ENCODE measurements around the gene NAT16.
"Not testable (repeated sequence)": the region's sequence is repeated elsewhere in the genome, so short reads cannot be mapped to it uniquely, and the experiment has no call there.

Gene NAT16

DNA sequence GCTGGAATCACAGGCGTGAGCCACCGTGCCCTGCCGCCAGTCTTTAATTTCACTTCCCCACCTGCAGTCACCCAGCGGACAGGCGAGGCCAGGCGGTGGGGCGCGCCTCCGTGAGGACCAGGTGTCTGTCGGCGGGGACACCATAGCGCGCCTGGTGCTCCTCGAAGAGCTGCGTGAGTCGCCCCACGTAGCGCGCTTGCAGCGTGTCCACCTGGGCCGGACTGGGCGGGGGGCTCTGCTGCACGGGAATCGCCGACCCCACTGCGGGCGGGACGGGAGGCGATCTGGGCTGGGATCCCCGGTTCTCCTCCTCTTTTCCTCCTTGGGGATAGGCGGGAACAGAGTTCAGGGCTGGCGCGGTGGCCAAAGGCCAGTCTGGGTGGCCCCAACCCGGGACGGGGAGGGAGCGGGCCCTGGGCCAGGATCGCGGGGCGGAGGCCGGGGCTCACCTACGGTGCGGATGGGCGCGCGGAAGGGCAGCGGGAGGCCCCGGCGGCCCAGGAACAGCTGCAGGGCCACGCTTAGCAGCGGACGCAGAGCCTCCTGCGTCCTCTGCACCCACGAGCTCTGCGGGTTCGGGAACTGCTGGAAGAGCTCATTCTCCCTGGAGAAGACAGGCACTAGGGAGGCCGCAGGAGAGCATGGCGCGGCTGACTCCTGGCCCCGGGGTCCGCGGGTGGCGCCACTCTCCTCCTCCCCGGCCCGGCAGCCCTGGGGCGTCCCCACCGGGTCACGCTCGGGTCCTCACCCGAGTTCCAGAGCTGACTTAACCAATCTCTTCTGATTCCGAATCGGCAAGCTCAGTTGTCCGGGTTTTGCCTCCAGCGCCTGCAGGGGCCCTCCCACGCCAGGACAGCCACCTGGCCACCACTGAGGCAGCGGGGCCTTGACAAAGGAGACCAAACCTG is 21.9 kb upstream of the NAT16 start:
- DNase-seq = no peak

GRCh38 chr7:101200862-101201599 is 20.9 kb upstream of the NAT16 start, which contains the start of gene MOGAT3:
Gene MOGAT3, minus strand, starts transcription at chr7:101201036. Its CDS starts 182 bp downstream, at chr7:101200854.
- no peak for DNase-seq

GRCh38 chr7:101200504-101200861 is 20.4 kb upstream of the NAT16 start:
- no peak for DNase-seq

DNA sequence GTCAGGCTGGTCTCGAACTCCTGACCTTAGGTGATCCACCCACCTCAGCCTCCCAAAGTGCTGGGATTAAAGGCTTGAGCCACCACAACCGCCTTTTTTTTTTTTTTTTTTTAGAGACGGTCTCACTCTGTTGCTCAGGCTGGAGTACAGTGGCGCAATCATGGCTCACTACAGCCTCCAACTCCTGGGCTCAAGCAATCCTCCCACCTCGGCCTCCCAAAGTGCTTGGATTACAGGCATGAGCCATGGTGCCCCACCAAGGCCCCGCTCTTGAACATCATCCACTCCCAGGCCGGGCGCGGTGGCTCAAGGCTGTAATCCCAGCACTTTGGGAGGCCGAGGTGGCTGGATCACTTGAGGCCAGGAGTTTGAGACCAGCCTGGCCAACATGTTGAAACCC is 19.4 kb upstream of the NAT16 start:
- not testable (repeated sequence) for DNase-seq

GRCh38 chr7:101198476-101198875 is 18.4 kb upstream of the NAT16 start:
- DNase-seq = no peak

DNA sequence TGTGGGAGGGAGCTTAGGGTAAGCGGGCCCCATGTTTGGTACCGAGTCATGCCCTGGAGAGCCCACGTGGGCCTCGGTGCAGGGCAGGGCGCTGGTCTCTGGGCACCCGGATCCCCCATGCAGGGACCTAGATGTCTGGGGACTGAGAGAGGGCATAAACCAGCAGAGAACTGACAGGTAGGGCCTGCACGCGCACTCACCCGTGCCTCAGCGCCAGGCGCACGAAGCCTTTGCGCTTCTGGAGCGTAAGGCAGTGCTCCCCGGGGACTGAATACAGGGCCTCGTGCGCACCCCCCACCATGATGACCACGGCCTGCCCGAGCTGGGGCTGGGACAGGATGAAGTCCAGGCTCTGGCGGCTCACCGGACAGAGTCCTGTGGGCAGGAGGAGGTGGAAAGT is 17.9 kb upstream of the NAT16 start:
- DNase-seq = no peak

DNA sequence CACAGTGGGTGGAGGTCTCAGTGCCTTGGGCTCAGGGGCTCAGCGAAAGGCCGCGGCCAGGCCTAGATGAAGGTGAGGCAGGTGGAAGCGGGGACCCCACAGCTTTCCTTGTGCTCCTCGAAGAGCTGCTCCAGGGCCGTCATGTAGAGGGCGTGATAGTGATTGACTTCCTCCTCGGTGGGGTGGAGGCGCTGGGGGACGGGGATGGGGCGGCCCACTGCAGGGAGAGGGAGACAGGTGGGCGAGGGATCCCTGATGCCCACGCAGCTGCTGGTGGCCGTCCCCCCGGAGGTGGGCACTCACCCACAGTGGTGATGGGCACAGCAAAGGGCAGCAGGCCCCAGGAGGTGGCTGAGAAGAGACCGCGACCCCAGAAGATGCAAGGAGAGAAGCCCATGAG is 15.8 kb upstream of the NAT16 start:
- no peak for DNase-seq

GRCh38 chr7:101189109-101189508 is 9.0 kb upstream of the NAT16 start:
- no peak for DNase-seq

DNA sequence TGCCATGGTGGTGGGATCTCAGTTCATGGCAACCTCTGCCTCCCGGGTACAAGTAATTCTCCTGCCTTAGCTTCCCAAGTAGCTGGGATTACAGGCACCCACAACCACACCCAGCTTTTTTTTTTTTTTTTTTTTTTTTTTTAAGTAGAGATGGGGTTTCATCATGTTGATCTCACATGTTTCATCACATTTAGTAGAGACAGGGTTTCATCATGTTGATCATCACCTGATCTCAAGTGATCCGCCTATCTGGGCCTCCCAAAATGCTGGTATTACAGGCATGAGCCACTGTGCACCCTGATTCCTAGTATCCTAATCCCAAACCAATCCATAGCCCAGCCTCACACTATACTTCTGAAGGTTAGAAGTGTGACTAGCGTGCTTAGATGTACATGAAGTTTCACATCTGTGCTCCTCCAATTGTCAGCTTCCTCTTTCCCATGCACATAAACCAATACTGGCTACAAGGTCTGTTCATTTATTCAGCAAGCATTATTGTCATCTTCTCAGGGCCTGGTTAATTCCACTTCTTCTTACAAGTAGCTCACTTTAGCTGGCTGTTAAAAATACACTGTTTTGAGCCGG is 6.8 kb upstream of the NAT16 start:
- no peak for DNase-seq

DNA sequence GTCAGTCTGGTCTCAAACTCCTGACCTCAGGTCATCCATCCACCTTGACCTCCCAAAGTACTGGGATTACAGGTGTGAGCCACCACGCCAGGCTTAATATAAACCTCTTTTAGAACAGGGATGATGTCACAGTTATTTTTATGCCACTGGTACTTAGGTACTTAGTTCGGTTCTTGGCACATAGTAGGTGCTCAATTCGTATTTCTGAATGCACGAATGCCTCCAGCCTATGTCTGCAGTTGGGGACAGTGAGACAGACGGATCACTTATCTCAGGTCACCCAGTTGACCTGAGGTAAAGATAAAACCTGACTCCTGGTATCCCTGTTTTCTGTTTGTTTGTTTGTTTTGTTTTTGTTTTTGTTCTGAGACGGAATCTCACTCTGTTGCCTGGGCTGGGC is 6.1 kb upstream of the NAT16 start:
- DNase-seq = no peak

DNA sequence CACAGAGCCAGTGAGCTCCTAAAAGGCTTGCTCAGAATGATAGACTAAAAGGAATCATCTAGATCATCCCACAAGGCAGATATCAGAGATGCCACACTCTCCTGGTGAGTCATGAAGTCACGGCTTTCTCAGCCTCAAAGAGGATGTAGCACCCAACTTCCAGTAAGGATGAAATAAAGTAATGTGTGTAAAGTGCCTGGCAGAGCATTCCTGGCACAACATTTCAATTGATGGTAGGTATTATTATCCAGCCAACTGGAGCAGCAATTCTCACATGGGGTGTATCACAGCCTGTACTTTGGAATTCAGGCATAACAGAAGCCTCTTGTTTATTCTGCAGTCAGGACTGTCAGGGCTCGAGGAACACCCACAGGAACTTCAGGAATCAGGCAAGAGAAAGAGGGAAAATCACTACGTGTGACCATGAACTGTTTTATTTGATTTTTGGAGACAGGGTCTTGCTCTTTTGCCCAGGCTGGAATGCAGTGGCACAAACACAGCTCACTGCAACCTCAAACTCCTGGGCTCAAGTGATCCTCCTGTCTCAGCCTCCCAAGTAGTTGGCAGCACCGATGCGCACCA is 5.3 kb upstream of the NAT16 start:
- DNase-seq = no peak

GRCh38 chr7:101179713-101180112 is 380 bp downstream of the NAT16 start:
- DNase-seq = no peak

DNA sequence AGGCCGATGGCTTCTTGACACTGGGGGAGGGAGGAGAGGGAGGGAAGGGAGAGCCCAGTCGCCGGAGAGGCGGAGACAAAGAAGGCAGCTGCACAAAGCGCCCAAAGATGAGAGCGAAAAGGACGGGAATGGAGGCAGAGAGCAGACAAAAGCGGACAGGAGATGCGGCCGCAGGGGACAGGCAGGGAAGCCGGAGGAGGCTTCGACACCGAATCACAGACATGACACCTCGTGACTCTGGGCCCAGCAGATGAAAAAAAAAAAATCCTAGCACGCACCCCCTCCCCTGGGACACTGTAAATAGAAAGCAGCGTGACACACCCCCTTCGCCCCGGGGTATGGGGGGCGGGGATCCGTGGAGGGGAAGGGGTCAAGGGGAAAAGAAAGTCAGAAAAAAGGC is 976 bp downstream of the NAT16 start:
- no peak for DNase-seq

- DNase-seq = no peak
Observed at GRCh38 chr7:101177644-101178043, 2.4 kb downstream of the NAT16 start.

DNA sequence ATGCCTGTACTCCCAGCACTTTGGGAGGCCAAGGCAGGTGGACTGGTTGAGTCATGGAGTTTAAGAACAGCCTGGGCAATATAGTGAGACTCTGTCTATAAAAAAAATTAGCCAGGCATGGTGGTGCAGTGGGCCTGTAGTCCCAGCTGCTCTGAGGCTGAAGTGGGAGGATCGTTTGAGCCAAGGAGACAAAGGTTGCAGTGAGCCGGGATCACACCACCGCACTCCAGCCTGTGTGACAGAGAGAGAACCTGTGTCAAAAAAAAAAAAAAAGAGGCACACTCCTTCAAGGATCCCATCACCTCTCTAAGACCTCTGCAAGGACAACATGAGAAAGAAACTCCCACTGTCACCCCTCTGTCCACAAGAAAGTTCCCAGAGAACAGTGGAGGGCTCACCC is 4.4 kb downstream of the NAT16 start:
- no peak for DNase-seq

DNA sequence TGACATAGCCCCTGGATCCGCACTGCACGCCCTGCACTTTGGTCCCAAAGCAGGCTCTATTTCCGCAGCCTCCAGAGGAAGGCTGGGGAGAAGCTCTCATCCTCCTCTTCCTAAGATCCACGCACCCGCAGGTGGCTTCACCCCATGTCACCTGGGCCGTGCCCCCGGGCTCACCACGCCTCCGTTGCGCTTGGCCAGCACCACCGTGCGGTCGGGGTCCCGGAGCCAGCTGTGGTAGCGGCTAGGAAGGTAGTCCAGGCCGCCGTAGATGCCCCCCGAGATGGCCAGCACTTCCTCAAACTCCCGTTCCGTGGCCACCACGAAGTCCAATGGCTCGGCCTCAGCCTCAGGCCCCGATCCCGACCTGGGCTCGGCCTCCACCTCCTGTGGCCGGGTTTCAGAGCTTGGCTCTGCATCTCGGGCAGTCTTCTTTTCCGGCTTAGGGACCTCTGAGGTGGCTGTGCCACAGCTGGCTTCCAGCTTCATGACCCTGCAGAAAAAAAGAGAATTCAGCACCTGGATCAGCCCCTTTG is 5.7 kb downstream of the NAT16 start:
- DNase-seq = no peak

DNA sequence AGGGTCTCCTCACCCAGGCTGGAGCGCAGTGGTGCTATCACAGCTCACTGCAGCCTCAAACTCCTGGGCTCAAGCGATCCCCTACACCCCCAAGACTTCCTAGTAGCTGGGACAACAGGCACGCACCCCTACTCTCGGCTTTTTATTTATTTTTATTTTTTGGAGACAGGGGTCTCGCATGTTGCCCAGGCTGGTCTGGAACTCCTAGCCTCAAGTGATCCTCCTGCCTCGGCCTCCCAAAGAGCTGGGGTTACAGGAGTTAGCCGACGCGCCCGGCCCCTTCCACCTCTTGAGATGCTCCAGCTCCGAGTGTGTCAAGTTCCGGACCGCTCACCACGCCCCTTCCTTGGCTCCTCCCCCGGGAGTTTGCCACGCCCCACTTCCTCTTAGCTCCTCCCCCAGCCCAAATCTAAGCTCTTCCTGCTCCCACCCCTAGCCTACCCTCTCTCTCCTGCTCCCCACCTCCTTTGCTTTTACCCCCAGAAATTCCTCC is 6.3 kb downstream of the NAT16 start:
- DNase-seq = peak; percentile 60

DNA sequence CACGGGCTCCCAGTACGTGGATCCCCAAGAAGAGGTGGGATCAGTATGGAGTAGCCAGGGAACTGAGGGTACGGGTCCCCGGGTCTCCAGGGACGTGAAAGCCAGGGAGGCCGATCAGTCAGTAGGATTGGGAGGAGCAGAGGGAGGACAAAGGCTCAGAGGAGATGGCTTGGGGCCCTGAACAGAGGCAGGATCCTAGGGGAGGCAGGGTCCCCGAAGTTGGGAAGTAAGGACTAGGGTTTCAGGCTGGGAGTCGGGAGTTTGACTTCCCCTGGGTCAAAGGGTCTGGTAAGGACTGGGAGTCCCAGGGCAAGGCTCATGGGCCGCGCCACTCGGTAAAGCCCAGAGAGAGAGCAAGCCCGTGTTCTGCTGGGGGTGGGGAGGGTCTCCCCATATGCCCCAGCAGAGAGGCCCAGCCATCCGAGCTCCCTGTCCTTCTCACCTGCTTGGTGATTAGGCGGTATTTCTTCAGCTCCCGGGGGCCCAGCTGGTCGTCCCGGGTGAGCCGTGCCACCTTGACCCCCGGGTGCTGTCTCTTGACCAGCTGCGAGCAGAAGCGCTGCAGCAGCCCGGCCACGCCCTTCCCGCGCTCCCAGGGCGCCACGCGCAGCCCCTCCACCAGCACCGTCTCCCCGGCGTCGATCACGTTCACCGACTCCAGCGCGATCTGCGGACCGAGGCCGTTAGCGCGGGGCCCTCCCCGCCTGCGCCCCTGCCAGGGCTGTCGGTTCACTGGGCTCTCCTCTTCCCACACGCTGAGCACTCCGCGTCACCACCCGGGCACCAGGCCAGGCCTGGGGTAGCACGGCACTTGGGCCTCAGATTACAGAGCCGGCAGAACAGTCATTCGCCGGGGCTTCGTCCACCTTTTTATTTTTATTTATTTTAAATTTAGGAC is 7.0 kb downstream of the NAT16 start:
- peak; percentile 28 for DNase-seq

- DNase-seq = peak; percentile 5
Observed at GRCh38 chr7:101172005-101172853, 7.9 kb downstream of the NAT16 start.

DNA sequence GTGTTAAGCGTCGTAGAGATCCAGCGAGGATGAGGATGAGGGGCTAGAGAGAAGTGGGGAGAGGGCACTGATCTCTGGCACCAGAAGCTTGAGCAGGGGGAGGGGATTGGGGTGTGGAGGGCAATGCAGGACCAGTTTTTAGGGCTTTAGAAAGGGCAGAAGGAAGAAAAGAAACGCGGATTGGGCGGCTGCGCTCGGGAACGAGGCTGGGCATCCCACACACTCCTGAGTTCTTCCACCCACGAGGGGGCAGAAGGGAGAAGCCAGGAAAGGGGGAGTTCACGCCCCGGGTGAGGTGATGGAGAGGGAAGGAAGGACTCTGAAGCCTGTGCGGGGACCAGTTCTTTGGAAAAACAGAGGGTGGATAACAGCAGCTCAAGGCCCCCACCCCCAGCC is 8.7 kb downstream of the NAT16 start:
- DNase-seq = no peak

Measured in activated naive CD4-positive, alpha-beta T cell treated with Interleukin-2 at 50 U/mL for 16 hours (primary cell).